ENCODE data around the gene NOC2L. TPM values are rescaled to one million over a fixed set of nuclear protein-coding genes. Genes with fewer than 3 reads are reported as not detected.

NOC2L gene
- total and polyA plus RNA-seq, 9 of the 15 experiments (the other 6 are each of a cell fraction or from before 2014, with no cell fraction given) = 4.0 to 410 (median 200) TPM

DNA sequence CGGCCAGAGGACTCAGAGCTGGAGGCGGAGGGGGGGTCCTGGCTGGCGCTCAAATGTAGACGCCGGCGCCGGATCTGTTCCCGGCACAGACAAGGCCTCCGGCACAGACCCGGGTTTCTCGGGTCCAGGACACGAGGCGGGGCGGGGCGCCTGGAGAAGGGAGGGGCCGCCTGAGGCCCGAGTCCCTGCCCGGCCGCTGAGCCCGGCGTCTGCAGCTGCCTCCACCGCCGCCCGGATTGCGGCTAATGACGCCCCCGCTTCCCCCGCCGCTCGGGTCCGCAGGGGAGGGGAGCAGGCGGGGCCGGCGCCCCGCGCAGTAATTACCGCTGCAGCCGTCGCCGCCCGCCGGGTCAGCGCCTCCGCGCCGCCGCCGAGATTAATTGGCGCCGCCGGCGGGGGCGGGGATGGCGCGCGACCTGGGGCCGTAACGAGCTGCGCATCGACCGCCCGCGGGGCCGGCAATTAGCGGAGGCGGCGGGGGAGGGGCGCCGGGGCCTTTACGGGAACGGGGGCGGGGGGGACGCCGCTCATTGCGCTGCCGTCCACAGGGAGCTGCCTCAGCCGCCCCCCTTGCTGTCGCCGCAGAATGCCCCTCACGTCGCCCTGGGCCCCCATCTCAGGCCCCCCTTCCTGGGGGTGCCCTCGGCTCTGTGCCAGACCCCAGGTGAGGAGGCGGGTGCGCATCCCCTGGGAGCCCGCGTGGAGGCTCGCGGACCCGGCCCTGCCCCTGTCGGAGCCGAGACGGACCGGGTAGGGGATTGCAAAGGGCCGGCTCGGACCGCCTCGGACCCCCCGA is 17.3 kb downstream of the NOC2L start (continued):
- no peak for TF ChIP-seq RAD51 (IDR thresholded peaks at IDR 0.05; ENCODE audit: borderline replicate concordance, low read depth)
- TF ChIP-seq NFE2 (IDR thresholded peaks at IDR 0.05; ENCODE audit: low read depth) = no peak
- no peak for TF ChIP-seq FOXK1 (CRISPR knock-in tag; IDR thresholded peaks at IDR 0.05; ENCODE audit: borderline replicate concordance)
- TF ChIP-seq MLLT1 (IDR thresholded peaks at IDR 0.05) = no peak
- peak; percentile 55; the same call in 1 of the 2 replicates for TF ChIP-seq ZBTB1 (CRISPR knock-in tag; IDR thresholded peaks at IDR 0.05; ENCODE audit: borderline replicate concordance, low read depth)
- no peak for TF ChIP-seq ZNF134 (CRISPR knock-in tag; conservative IDR thresholded peaks at IDR 0.05)
- peak; percentile 46; the same call in 1 of the 2 replicates for TF ChIP-seq ATF7 (IDR thresholded peaks at IDR 0.05)
- peak; percentile 25; the same call in 1 of the 2 replicates for TF ChIP-seq TFAP4 (CRISPR knock-in tag; IDR thresholded peaks at IDR 0.05; ENCODE audit: borderline replicate concordance)
- TF ChIP-seq PHF21A (IDR thresholded peaks at IDR 0.05; ENCODE audit: borderline replicate concordance, low read depth) = 0 out of 2 replicates have a peak, but pooled peaks have one; percentile 22
- peak; percentile 96 for TF ChIP-seq HMGN3 (IDR thresholded peaks at IDR 0.05; ENCODE audit: borderline replicate concordance, extremely low read depth, insufficient read length, low read depth, low read length)
- no peak for TF ChIP-seq ZNF165 (CRISPR knock-in tag; IDR thresholded peaks at IDR 0.05; ENCODE audit: borderline replicate concordance)
- no peak for TF ChIP-seq PURB (CRISPR knock-in tag; IDR thresholded peaks at IDR 0.05; ENCODE audit: low read depth)
- peak; percentile 8 for TF ChIP-seq PCBP1 (IDR thresholded peaks at IDR 0.05; ENCODE audit: low read depth, low read length, poor library complexity, severe bottlenecking)
- TF ChIP-seq, protein P1, sequence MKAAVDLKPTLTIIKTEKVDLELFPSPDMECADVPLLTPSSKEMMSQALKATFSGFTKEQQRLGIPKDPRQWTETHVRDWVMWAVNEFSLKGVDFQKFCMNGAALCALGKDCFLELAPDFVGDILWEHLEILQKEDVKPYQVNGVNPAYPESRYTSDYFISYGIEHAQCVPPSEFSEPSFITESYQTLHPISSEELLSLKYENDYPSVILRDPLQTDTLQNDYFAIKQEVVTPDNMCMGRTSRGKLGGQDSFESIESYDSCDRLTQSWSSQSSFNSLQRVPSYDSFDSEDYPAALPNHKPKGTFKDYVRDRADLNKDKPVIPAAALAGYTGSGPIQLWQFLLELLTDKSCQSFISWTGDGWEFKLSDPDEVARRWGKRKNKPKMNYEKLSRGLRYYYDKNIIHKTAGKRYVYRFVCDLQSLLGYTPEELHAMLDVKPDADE (conservative IDR thresholded peaks at IDR 0.05; ENCODE audit: control insufficient read depth, low read depth, low read length) = peak; percentile 73; the same call in 1 of the 2 replicates
- no peak for TF ChIP-seq SRSF1 (IDR thresholded peaks at IDR 0.05; ENCODE audit: low read depth, low read length)
- TF ChIP-seq SAP30 (IDR thresholded peaks at IDR 0.05; ENCODE audit: borderline replicate concordance, insufficient read depth, low read depth, low read length, poor library complexity, severe bottlenecking) = no peak
- TF ChIP-seq MED1 (CRISPR knock-in tag; IDR thresholded peaks at IDR 0.05; ENCODE audit: borderline replicate concordance) = no peak
- TF ChIP-seq NRF1 (conservative IDR thresholded peaks at IDR 0.05 in 1 of 2, IDR thresholded peaks at IDR 0.05 in 1 of 2) = peak; percentile 75 to 76; a peak in 3 of 4 replicates
- peak; percentile 95 for TF ChIP-seq CCNT2 (IDR thresholded peaks at IDR 0.05; ENCODE audit: borderline replicate concordance, extremely low read depth, insufficient read length, low read depth, low read length)
- TF ChIP-seq, protein P2, sequence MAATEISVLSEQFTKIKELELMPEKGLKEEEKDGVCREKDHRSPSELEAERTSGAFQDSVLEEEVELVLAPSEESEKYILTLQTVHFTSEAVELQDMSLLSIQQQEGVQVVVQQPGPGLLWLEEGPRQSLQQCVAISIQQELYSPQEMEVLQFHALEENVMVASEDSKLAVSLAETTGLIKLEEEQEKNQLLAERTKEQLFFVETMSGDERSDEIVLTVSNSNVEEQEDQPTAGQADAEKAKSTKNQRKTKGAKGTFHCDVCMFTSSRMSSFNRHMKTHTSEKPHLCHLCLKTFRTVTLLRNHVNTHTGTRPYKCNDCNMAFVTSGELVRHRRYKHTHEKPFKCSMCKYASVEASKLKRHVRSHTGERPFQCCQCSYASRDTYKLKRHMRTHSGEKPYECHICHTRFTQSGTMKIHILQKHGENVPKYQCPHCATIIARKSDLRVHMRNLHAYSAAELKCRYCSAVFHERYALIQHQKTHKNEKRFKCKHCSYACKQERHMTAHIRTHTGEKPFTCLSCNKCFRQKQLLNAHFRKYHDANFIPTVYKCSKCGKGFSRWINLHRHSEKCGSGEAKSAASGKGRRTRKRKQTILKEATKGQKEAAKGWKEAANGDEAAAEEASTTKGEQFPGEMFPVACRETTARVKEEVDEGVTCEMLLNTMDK (IDR thresholded peaks at IDR 0.05; ENCODE audit: borderline replicate concordance, insufficient read depth, low read depth, low read length, poor library complexity, severe bottlenecking) = peak; percentile 0
